HS-27A (cell line): ENCODE measurements around the gene WDR18.

Experiments used
- DNase-seq: peaks from one replicate; pipeline ENCODE4 v3.0.0-alpha.2; 2012; ENCODE audit warnings: low read depth, missing footprints

The WDR18 gene

GRCh38 chr19:991932-992669 lies 8.0 kb downstream of the WDR18 start:
- DNase-seq, result no peak

GRCh38 chr19:992670-993055 lies 8.5 kb downstream of the WDR18 start:
- no peak for DNase-seq

- no peak for DNase-seq
Observed at GRCh38 chr19:993361-993830, 9.3 kb downstream of the WDR18 start.

GRCh38 chr19:993831-994393 lies 9.8 kb downstream of the WDR18 start:
- DNase-seq, result no peak

GRCh38 chr19:994516-994915 lies 10.4 kb downstream of the WDR18 start:
- no peak for DNase-seq

GRCh38 chr19:995051-995827 lies 11.1 kb downstream of the WDR18 start:
- no peak for DNase-seq

GRCh38 chr19:996051-996838 lies 12.1 kb downstream of the WDR18 start:
- no peak for DNase-seq

GRCh38 chr19:998064-998463 lies 13.9 kb downstream of the WDR18 start:
- DNase-seq, result no peak

GRCh38 chr19:999379-999719 lies 15.2 kb downstream of the WDR18 start:
- DNase-seq, result no peak

GRCh38 chr19:1000095-1000494 lies 15.9 kb downstream of the WDR18 start, which contains the start of gene GRIN3B:
TSS of gene GRIN3B (plus strand) at chr19:1000419. CDS start at chr19:1000438, 19 bp downstream.
- DNase-seq, result no peak

GRCh38 chr19:1000591-1001537 lies 16.7 kb downstream of the WDR18 start:
- no peak for DNase-seq

GRCh38 chr19:1001538-1002166 lies 17.5 kb downstream of the WDR18 start:
- DNase-seq, result no peak

- no peak for DNase-seq
Observed at GRCh38 chr19:1002600-1002999, 18.5 kb downstream of the WDR18 start.

- DNase-seq, result no peak
Observed at GRCh38 chr19:1003283-1003682, 19.1 kb downstream of the WDR18 start.

GRCh38 chr19:1004204-1004802 lies 20.2 kb downstream of the WDR18 start:
- DNase-seq, result no peak

- no peak for DNase-seq
Observed at GRCh38 chr19:1004803-1005664, 20.9 kb downstream of the WDR18 start.

- DNase-seq, result no peak
Observed at GRCh38 chr19:1006711-1007398, 22.7 kb downstream of the WDR18 start.

GRCh38 chr19:1007399-1008251 lies 23.5 kb downstream of the WDR18 start:
- DNase-seq, result no peak
